HFFc6 (cell line): Measurements from ENCODE around the gene MED15. TPM values are rescaled to one million over a fixed set of nuclear protein-coding genes. Genes with fewer than 3 reads are reported as not detected.
A peak's percentile ranks its signal among the peaks of the same experiment; 100 is the strongest.

Experiments used
- DNase-seq: peaks from one replicate; pipeline ENCODE4 v3.0.0-alpha.2; 2018
- H3K27ac Mint-ChIP-seq: 2 replicates; pipeline ENCODE4 v1.8.0; 2020; ENCODE audit warnings: mild to moderate bottlenecking, mixed read lengths
- H3K27me3 Mint-ChIP-seq: 2 replicates; pipeline ENCODE4 v1.8.0; 2021; ENCODE audit warnings: mild to moderate bottlenecking, moderate library complexity, mixed read lengths; ENCODE audit not compliant: insufficient read depth
- H3K36me3 Mint-ChIP-seq: 2 replicates; pipeline ENCODE4 v1.8.0; 2021; ENCODE audit warnings: low read depth, mixed read lengths
- H3K4me1 Mint-ChIP-seq: 2 replicates; pipeline ENCODE4 v1.8.0; 2020; ENCODE audit warnings: low read depth, mixed read lengths
- H3K4me3 Mint-ChIP-seq: 2 replicates; pipeline ENCODE4 v1.8.0; 2020; ENCODE audit warnings: mild to moderate bottlenecking, moderate library complexity, mixed read lengths
- H3K9me3 Mint-ChIP-seq: 2 replicates; pipeline ENCODE4 v1.8.0; 2020; ENCODE audit warnings: mild to moderate bottlenecking, mixed read lengths
- CTCF ChIP-seq: fragments of 200-600 bp; sonication (generic); IDR thresholded peaks from 2 replicates; pipeline ENCODE4 v1.5.0; 2021; ENCODE audit warnings: antibody characterized with exemption, mild to moderate bottlenecking
- total RNA-seq, 6 experiments: library from RNA; stranded (reverse); fragmentation: NEBNext Ultra II Directional; extraction: Animal tissue kit (Norgen Biotek cat#: 25700); gene quantifications; 2 replicates in 1 of 6; 3 replicates in 5 of 6; pipeline ENCODE4 v1.2.3, GENCODE V29; 2021

Gene MED15
- total RNA-seq, 6 experiments from 2014 or later, result 128 to 148 (median 136) TPM

GRCh38 chr22:20516399-20516798 is 9.0 kb downstream of the MED15 start:
- Mint-ChIP-seq H3K27ac (peak overlapping the region; percentile 52; the same call in 1 of the 2 replicates), H3K4me3 (no peak overlapping the region), H3K27me3 (no peaks in the 10 kb centered on the region; the same call in none of the 2 replicates), H3K4me1 (peaks cover 72% of the 10 kb centered on the region), H3K9me3 (no peaks in the 10 kb centered on the region), H3K36me3 (peaks cover 34% of the 10 kb centered on the region)
- no peak for DNase-seq
- TF ChIP-seq CTCF, result no peak

- peak overlapping the region; percentile 57 for H3K27ac Mint-ChIP-seq
- no peak for TF ChIP-seq CTCF
- no peak overlapping the region; the same call in 1 of the 2 replicates for H3K4me3 Mint-ChIP-seq
Measured at GRCh38 chr22:20517422-20517821, 10.0 kb downstream of the MED15 start.

GRCh38 chr22:20517841-20518592 is 10.6 kb downstream of the MED15 start:
- H3K36me3 Mint-ChIP-seq, result peaks cover 37% of the 10 kb centered on the region
- no peak for TF ChIP-seq CTCF
- peak overlapping the region; percentile 57 for H3K27ac Mint-ChIP-seq
- peaks cover 73% of the 10 kb centered on the region for H3K4me1 Mint-ChIP-seq
- no peaks in the 10 kb centered on the region; the same call in none of the 2 replicates for H3K27me3 Mint-ChIP-seq
- no peak for DNase-seq
- no peaks in the 10 kb centered on the region for H3K9me3 Mint-ChIP-seq
- H3K4me3 Mint-ChIP-seq, result no peak overlapping the region

More at GRCh38 chr22:20517422-20517821, 10.0 kb downstream of the MED15 start:
- Mint-ChIP-seq H3K36me3 (peaks cover 33% of the 10 kb centered on the region), H3K27me3 (no peaks in the 10 kb centered on the region; the same call in none of the 2 replicates), H3K9me3 (no peaks in the 10 kb centered on the region), H3K4me1 (peaks cover 68% of the 10 kb centered on the region)
- DNase-seq, result no peak

GRCh38 chr22:20519558-20519957 is 12.1 kb downstream of the MED15 start:
- H3K4me3 Mint-ChIP-seq, result no peak overlapping the region
- H3K4me1 Mint-ChIP-seq, result peaks cover 77% of the 10 kb centered on the region

GRCh38 chr22:20520093-20520511 is 12.7 kb downstream of the MED15 start:
- no peak for TF ChIP-seq CTCF
- Mint-ChIP-seq H3K4me1 (peaks cover 77% of the 10 kb centered on the region), H3K27me3 (no peaks in the 10 kb centered on the region), H3K36me3 (peaks cover 48% of the 10 kb centered on the region), H3K27ac (peak overlapping the region; percentile 94), H3K4me3 (peak overlapping the region; percentile 56), H3K9me3 (no peaks in the 10 kb centered on the region)
- peak; percentile 57 for DNase-seq

More at GRCh38 chr22:20519558-20519957, 12.1 kb downstream of the MED15 start:
- no peak for DNase-seq
- Mint-ChIP-seq H3K27me3 (no peaks in the 10 kb centered on the region; the same call in none of the 2 replicates), H3K9me3 (no peaks in the 10 kb centered on the region), H3K27ac (peak overlapping the region; percentile 94), H3K36me3 (peaks cover 49% of the 10 kb centered on the region)
- no peak for TF ChIP-seq CTCF
